ENCODE data around the gene CLSTN2. TPM values are rescaled to one million over a fixed set of nuclear protein-coding genes. Genes with fewer than 3 reads are reported as not detected.

The CLSTN2 gene
- total and polyA plus RNA-seq, 5 experiments from 2014 or later, result not detected

GRCh38 chr3:140258222-140258724, 323.3 kb downstream of the CLSTN2 start:
- POLR2A ChIA-PET, result no interaction called here
- ATAC-seq, result no peak
- Mint-ChIP-seq H3K4me3 (no peak overlapping the region), H3K4me1 (no peaks in the 10 kb centered on the region), H3K36me3 (no peaks in the 10 kb centered on the region), H3K9me3 (peaks cover 0 to 4% (median 0%) of the 10 kb centered on the region in 9 donors), H3K27ac (no peak overlapping the region), H3K27me3 (peaks cover 0 to 12% (median 4%) of the 10 kb centered on the region in 5 donors)
- DNase-seq, result no peak

- DNase-seq (no peak), ATAC-seq (no peak)
- Mint-ChIP-seq H3K9me3 (peaks cover 0 to 4% (median 0%) of the 10 kb centered on the region in 9 donors), H3K4me3 (no peak overlapping the region), H3K27me3 (peaks cover 0 to 14% (median 5%) of the 10 kb centered on the region in 5 donors), H3K36me3 (no peaks in the 10 kb centered on the region), H3K4me1 (no peaks in the 10 kb centered on the region), H3K27ac (no peak overlapping the region)
- POLR2A ChIA-PET, result no interaction called here
Observed at GRCh38 chr3:140265302-140265701, 330.3 kb downstream of the CLSTN2 start.

GRCh38 chr3:140268103-140268502, 333.1 kb downstream of the CLSTN2 start:
- H3K27ac Mint-ChIP-seq, result no peak overlapping the region
- H3K4me1 Mint-ChIP-seq, result no peaks in the 10 kb centered on the region
- H3K4me3 Mint-ChIP-seq, result no peak overlapping the region
- ATAC-seq, result no peak
- POLR2A ChIA-PET, result no interaction called here
- DNase-seq, result no peak
- H3K9me3 Mint-ChIP-seq, result peaks cover 0 to 2% (median 0%) of the 10 kb centered on the region in 9 donors
- no peaks in the 10 kb centered on the region for H3K36me3 Mint-ChIP-seq
- peaks cover 0 to 10% (median 4%) of the 10 kb centered on the region in 5 donors for H3K27me3 Mint-ChIP-seq

- no peak overlapping the region for H3K4me3 Mint-ChIP-seq
- H3K9me3 Mint-ChIP-seq, result peaks cover 0 to 2% (median 0%) of the 10 kb centered on the region in 9 donors
- H3K27me3 Mint-ChIP-seq, result peaks cover 0 to 8% (median 3%) of the 10 kb centered on the region in 5 donors
- H3K36me3 Mint-ChIP-seq, result no peaks in the 10 kb centered on the region
- DNase-seq, result no peak
- no peaks in the 10 kb centered on the region for H3K4me1 Mint-ChIP-seq
- ATAC-seq, result no peak
- POLR2A ChIA-PET, result no interaction called here
- H3K27ac Mint-ChIP-seq, result no peak overlapping the region
Observed at GRCh38 chr3:140268610-140269009, 333.6 kb downstream of the CLSTN2 start.

GRCh38 chr3:140270329-140270728, 335.3 kb downstream of the CLSTN2 start:
- POLR2A ChIA-PET, result no interaction called here
- no peaks in the 10 kb centered on the region for H3K4me1 Mint-ChIP-seq
- DNase-seq (no peak), ATAC-seq (no peak)
- peaks cover 0 to 2% (median 0%) of the 10 kb centered on the region in 9 donors for H3K9me3 Mint-ChIP-seq
- H3K27ac Mint-ChIP-seq, result no peak overlapping the region
- H3K4me3 Mint-ChIP-seq, result no peak overlapping the region
- peaks cover 3 to 14% (median 4%) of the 10 kb centered on the region in 5 donors for H3K27me3 Mint-ChIP-seq
- H3K36me3 Mint-ChIP-seq, result no peaks in the 10 kb centered on the region

- DNase-seq, result no peak
- Mint-ChIP-seq H3K4me3 (no peak overlapping the region), H3K36me3 (no peaks in the 10 kb centered on the region), H3K27ac (no peak overlapping the region), H3K9me3 (peaks cover 0 to 2% (median 0%) of the 10 kb centered on the region in 9 donors), H3K4me1 (no peaks in the 10 kb centered on the region), H3K27me3 (peaks cover 6 to 30% (median 7%) of the 10 kb centered on the region in 5 donors)
- POLR2A ChIA-PET, result no interaction called here
- ATAC-seq, result no peak
Observed at GRCh38 chr3:140273542-140274195, 338.7 kb downstream of the CLSTN2 start.

- H3K27ac Mint-ChIP-seq, result peak overlapping the region in 1 of 10 donors; percentile 27
- peaks cover 6 to 37% (median 12%) of the 10 kb centered on the region in 5 donors for H3K27me3 Mint-ChIP-seq
- ATAC-seq, result no peak
- POLR2A ChIA-PET, result no interaction called here
- no peak for DNase-seq
- no peak overlapping the region for H3K4me3 Mint-ChIP-seq
- H3K9me3 Mint-ChIP-seq, result peaks cover 0 to 2% (median 0%) of the 10 kb centered on the region in 9 donors
- H3K4me1 Mint-ChIP-seq, result no peaks in the 10 kb centered on the region
- no peaks in the 10 kb centered on the region for H3K36me3 Mint-ChIP-seq
Observed at GRCh38 chr3:140274429-140274828, 339.4 kb downstream of the CLSTN2 start.

GRCh38 chr3:140276703-140277102, 341.7 kb downstream of the CLSTN2 start:
- H3K4me1 Mint-ChIP-seq, result no peaks in the 10 kb centered on the region

GRCh38 chr3:140277886-140278285, 342.9 kb downstream of the CLSTN2 start:
- Mint-ChIP-seq H3K27ac (no peak overlapping the region), H3K4me1 (no peaks in the 10 kb centered on the region), H3K9me3 (no peaks in the 10 kb centered on the region), H3K4me3 (no peak overlapping the region), H3K36me3 (no peaks in the 10 kb centered on the region), H3K27me3 (peaks cover 7 to 59% (median 21%) of the 10 kb centered on the region in 5 donors)
- DNase-seq (no peak), ATAC-seq (no peak)
- POLR2A ChIA-PET, result no interaction called here

More at GRCh38 chr3:140276703-140277102, 341.7 kb downstream of the CLSTN2 start:
- DNase-seq (no peak), ATAC-seq (no peak)
- Mint-ChIP-seq H3K27me3 (peaks cover 9 to 59% (median 21%) of the 10 kb centered on the region in 5 donors), H3K9me3 (peaks cover 0 to 2% (median 0%) of the 10 kb centered on the region in 9 donors), H3K4me3 (no peak overlapping the region), H3K36me3 (no peaks in the 10 kb centered on the region), H3K27ac (no peak overlapping the region)
- POLR2A ChIA-PET, result no interaction called here

GRCh38 chr3:140284372-140284771, 349.4 kb downstream of the CLSTN2 start:
- no peak for ATAC-seq
- no peak overlapping the region for H3K4me3 Mint-ChIP-seq
- POLR2A ChIA-PET, result no interaction called here
- no peaks in the 10 kb centered on the region for H3K4me1 Mint-ChIP-seq
- peaks cover 6 to 44% (median 17%) of the 10 kb centered on the region in 5 donors for H3K27me3 Mint-ChIP-seq
- H3K36me3 Mint-ChIP-seq, result no peaks in the 10 kb centered on the region
- no peak overlapping the region for H3K27ac Mint-ChIP-seq
- no peak for DNase-seq
- no peaks in the 10 kb centered on the region for H3K9me3 Mint-ChIP-seq

GRCh38 chr3:140285380-140285779, 350.4 kb downstream of the CLSTN2 start:
- no peaks in the 10 kb centered on the region for H3K4me1 Mint-ChIP-seq
- H3K27ac Mint-ChIP-seq, result no peak overlapping the region
- no peak for ATAC-seq
- POLR2A ChIA-PET, result no interaction called here
- H3K36me3 Mint-ChIP-seq, result no peaks in the 10 kb centered on the region
- H3K27me3 Mint-ChIP-seq, result peaks cover 3 to 34% (median 8%) of the 10 kb centered on the region in 5 donors
- no peak overlapping the region for H3K4me3 Mint-ChIP-seq
- DNase-seq, result no peak
- no peaks in the 10 kb centered on the region for H3K9me3 Mint-ChIP-seq

GRCh38 chr3:140288595-140288994, 353.6 kb downstream of the CLSTN2 start:
- Mint-ChIP-seq H3K4me1 (no peaks in the 10 kb centered on the region), H3K9me3 (peaks cover 0 to 14% (median 0%) of the 10 kb centered on the region in 9 donors), H3K36me3 (no peaks in the 10 kb centered on the region), H3K27me3 (peaks cover 3 to 39% (median 14%) of the 10 kb centered on the region in 5 donors), H3K4me3 (no peak overlapping the region), H3K27ac (no peak overlapping the region)
- no peak for ATAC-seq
- POLR2A ChIA-PET, result no interaction called here
- no peak for DNase-seq

- Mint-ChIP-seq H3K9me3 (peaks cover 0 to 14% (median 0%) of the 10 kb centered on the region in 9 donors), H3K4me1 (no peaks in the 10 kb centered on the region), H3K27me3 (peaks cover 3 to 39% (median 14%) of the 10 kb centered on the region in 5 donors), H3K4me3 (no peak overlapping the region), H3K36me3 (no peaks in the 10 kb centered on the region), H3K27ac (no peak overlapping the region)
- ATAC-seq (no peak), DNase-seq (no peak)
- POLR2A ChIA-PET, result no interaction called here
Observed at GRCh38 chr3:140290105-140290504, 355.1 kb downstream of the CLSTN2 start.

- no peak overlapping the region for H3K27ac Mint-ChIP-seq
- no peak overlapping the region for H3K4me3 Mint-ChIP-seq
Observed at GRCh38 chr3:140292170-140292569, 357.2 kb downstream of the CLSTN2 start.

More at GRCh38 chr3:140292170-140292569, 357.2 kb downstream of the CLSTN2 start:
- H3K9me3 Mint-ChIP-seq, result peaks cover 0 to 14% (median 0%) of the 10 kb centered on the region in 9 donors
- H3K4me1 Mint-ChIP-seq, result no peaks in the 10 kb centered on the region
- no peaks in the 10 kb centered on the region for H3K36me3 Mint-ChIP-seq
- peaks cover 2 to 31% (median 10%) of the 10 kb centered on the region in 5 donors for H3K27me3 Mint-ChIP-seq
- no peak for DNase-seq
- POLR2A ChIA-PET, result no interaction called here
- ATAC-seq, result no peak
